IMR-90 (cell line): Measurements from ENCODE around the gene FNIP1. TPM values are rescaled to one million over a fixed set of nuclear protein-coding genes. Genes with fewer than 3 reads are reported as not detected.
A peak's percentile ranks its signal among the peaks of the same experiment; 100 is the strongest.

ENCODE experiments used
- ATAC-seq: fragments of 200-7000 bp; cut with Tn5 transposase; 2 replicates; pipeline ENCODE4 v1.9.1; 2020; ENCODE audit warnings: low read depth, mild to moderate bottlenecking, moderate library complexity
- BruUV-seq: library from RNA; stranded (reverse); fragments of 400-500 nt; replicated peaks from 2 replicates; lab custom pipeline; 2021; lab: Mats Ljungman, UMichigan
- CTCF ChIA-PET: fragments of 300-600 bp; formaldehyde crosslinking; extraction: SDS; loops from one replicate; lab custom pipeline; 2021; ENCODE audit warnings: antibody characterized with exemption; lab: Yijun Ruan, JAX
- POLR2A ChIA-PET: fragments of 300-600 bp; sonication (Branson Sonifier 250); formaldehyde crosslinking; loops from one replicate; lab custom pipeline; 2022; ENCODE audit warnings: antibody characterized with exemption; ENCODE audit not compliant: unreplicated experiment; lab: Charles Lee
- DNase-seq: peaks from one replicate; pipeline ENCODE4 v3.0.0; 2013
- H2AFZ ChIP-seq: replicated peaks from 2 replicates; pipeline ENCODE3; 2013; ENCODE audit warnings: low read length, mild to moderate bottlenecking; ENCODE audit not compliant: poor library complexity
- H2AK5ac ChIP-seq: 2 replicates; pipeline ENCODE4 v1.6.1; 2013; ENCODE audit warnings: low read depth, low read length, inconsistent platforms
- H2AK9ac ChIP-seq: replicated peaks from 2 replicates; pipeline ENCODE3; 2013; ENCODE audit warnings: mild to moderate bottlenecking, low read depth, low read length, moderate library complexity; ENCODE audit not compliant: poor library complexity
- H2BK120ac ChIP-seq: 2 replicates; pipeline ENCODE4 v1.6.1; 2013; ENCODE audit warnings: low read depth, low read length, inconsistent platforms
- H2BK15ac ChIP-seq: 3 replicates; pipeline ENCODE4 v1.6.1; 2013; ENCODE audit warnings: low read depth, low read length, inconsistent platforms
- H2BK20ac ChIP-seq: 2 replicates; pipeline ENCODE4 v1.6.1; 2013; ENCODE audit warnings: low read depth, mild to moderate bottlenecking, inconsistent platforms, low read length, moderate library complexity
- H2BK5ac ChIP-seq: 2 replicates; pipeline ENCODE4 v1.6.1; 2013; ENCODE audit warnings: mild to moderate bottlenecking, low read depth, low read length, inconsistent platforms; ENCODE audit not compliant: poor library complexity, severe bottlenecking
- H3K14ac ChIP-seq: replicated peaks from 2 replicates; pipeline ENCODE4 v1.6.1; 2013; ENCODE audit warnings: low read depth, low read length, inconsistent platforms
- H3K18ac ChIP-seq: 2 replicates; pipeline ENCODE4 v1.6.1; 2013; ENCODE audit warnings: low read depth, low read length, control low read depth
- H3K23ac ChIP-seq: 2 replicates; pipeline ENCODE4 v1.6.1; 2013; ENCODE audit warnings: low read depth, low read length, inconsistent platforms
- H3K27ac ChIP-seq: 2 replicates; pipeline ENCODE4 v1.5.1; 2013; ENCODE audit warnings: mild to moderate bottlenecking, control low read depth, low read length; ENCODE audit not compliant: insufficient read depth
- H3K27me3 ChIP-seq: 2 replicates; pipeline ENCODE4 v1.6.1; 2013; ENCODE audit warnings: low read length; ENCODE audit not compliant: control insufficient read depth, insufficient read depth
- H3K36me3 ChIP-seq: 2 replicates; pipeline ENCODE4 v1.6.1; 2013; ENCODE audit warnings: low read length, mixed read lengths; ENCODE audit not compliant: control insufficient read depth, insufficient read depth
- H3K4ac ChIP-seq: 2 replicates; pipeline ENCODE4 v1.6.1; 2013; ENCODE audit warnings: low read depth, low read length, inconsistent platforms
- H3K4me1 ChIP-seq: 2 replicates; pipeline ENCODE4 v1.6.1; 2013; ENCODE audit warnings: low read length, mixed read lengths; ENCODE audit not compliant: control insufficient read depth, insufficient read depth
- H3K4me2 ChIP-seq: 2 replicates; pipeline ENCODE4 v1.6.1; 2013; ENCODE audit warnings: low read depth, mild to moderate bottlenecking, control low read depth, low read length, moderate library complexity
- H3K4me3 ChIP-seq: 2 replicates; pipeline ENCODE4 v1.5.1; 2013; ENCODE audit warnings: low read depth, mild to moderate bottlenecking, control low read depth, low read length, moderate library complexity; ENCODE audit not compliant: insufficient read depth
- H3K56ac ChIP-seq: 2 replicates; pipeline ENCODE4 v1.6.1; 2013; ENCODE audit warnings: low read length, inconsistent platforms; ENCODE audit not compliant: insufficient read depth; ENCODE audit errors: extremely low read depth
- H3K79me1 ChIP-seq, 2 experiments: 2 replicates each; pipeline ENCODE4 v1.6.1; 2013; ENCODE audit warnings: low read length in 2 of 2, inconsistent platforms in 1 of 2, low read depth in 1 of 2
- H3K9ac ChIP-seq: 2 replicates; pipeline ENCODE4 v1.6.1; 2013; ENCODE audit warnings: low read depth, low read length, control low read depth
- H3K9me1 ChIP-seq: 2 replicates; pipeline ENCODE4 v1.6.1; 2013; ENCODE audit warnings: low read length, inconsistent platforms; ENCODE audit not compliant: insufficient read depth
- H3K9me3 ChIP-seq: 2 replicates; pipeline ENCODE4 v1.6.1; 2013; ENCODE audit warnings: low read length; ENCODE audit not compliant: control insufficient read depth, insufficient read depth
- H4K20me1 ChIP-seq: 2 replicates; pipeline ENCODE4 v1.6.1; 2013; ENCODE audit warnings: low read length, inconsistent platforms; ENCODE audit not compliant: insufficient read depth
- H4K5ac ChIP-seq: 2 replicates; pipeline ENCODE4 v1.6.1; 2013; ENCODE audit warnings: mild to moderate bottlenecking, low read depth, low read length, control low read depth
- H4K8ac ChIP-seq, 2 experiments: 2 replicates each; pipeline ENCODE4 v1.6.1; 2013; ENCODE audit warnings: low read depth in 2 of 2, low read length in 2 of 2, control low read depth in 1 of 2, inconsistent platforms in 1 of 2
- H4K91ac ChIP-seq: 2 replicates; pipeline ENCODE4 v1.6.1; 2013; ENCODE audit warnings: low read depth, low read length, inconsistent platforms; ENCODE audit not compliant: insufficient read depth
- BHLHE40 ChIP-seq: fragments of 150-350 bp; IDR thresholded peaks from 2 replicates; pipeline ENCODE4 v1.6.1; 2016; ENCODE audit warnings: mild to moderate bottlenecking, low read depth, low read length
- MXI1 ChIP-seq: IDR thresholded peaks from 2 replicates; pipeline ENCODE4 v1.6.1; 2012; ENCODE audit warnings: low read depth, mild to moderate bottlenecking, low read length, moderate library complexity, borderline replicate concordance
- NFE2L2 ChIP-seq: fragments of 150-350 bp; IDR thresholded peaks from 2 replicates; pipeline ENCODE4 v1.6.1; 2016; ENCODE audit warnings: low read depth, mild to moderate bottlenecking, low read length
- POLR2A ChIP-seq: IDR thresholded peaks from 2 replicates; pipeline ENCODE4 v1.6.1; 2012; ENCODE audit warnings: mild to moderate bottlenecking, low read depth, low read length
- RCOR1 ChIP-seq: IDR thresholded peaks from 2 replicates; pipeline ENCODE4 v1.6.1; 2012; ENCODE audit warnings: mild to moderate bottlenecking, low read length, improper control_type of control experiment; ENCODE audit not compliant: insufficient replicate concordance
- SMC3 ChIP-seq: fragments of 150-350 bp; IDR thresholded peaks from 2 replicates; pipeline ENCODE4 v1.6.1; 2016; ENCODE audit warnings: low read depth, mild to moderate bottlenecking, antibody characterized with exemption, low read length, moderate library complexity
- USF2 ChIP-seq: fragments of 150-350 bp; IDR thresholded peaks from 2 replicates; pipeline ENCODE4 v1.6.1; 2017; ENCODE audit warnings: mild to moderate bottlenecking, antibody characterized with exemption, low read length, low read depth
- WGBS, 2 experiments: methylation state at CpG; one replicate each; pipeline versions ENCODE4 v1.1.5 to v1.1.7; 2013; ENCODE audit warnings: missing lambda C conversion rate in 2 of 2; ENCODE audit not compliant: insufficient read length in 1 of 2; ENCODE audit errors: extremely low coverage in 2 of 2; 5-methylcytosine and 5-hydroxymethylcytosine counted together
- dilution Hi-C: fragments of 300-500 bp; cut with HindIII; formaldehyde crosslinking; loops from one replicate; pipeline ENCODE4 v1.14.3; 2018; ENCODE audit warnings: low sequenced_read_pairs; ENCODE audit not compliant: unreplicated experiment
- in situ Hi-C: fragments of 300-500 bp; cut with MboI; formaldehyde crosslinking; loops from 3 replicates; pipeline ENCODE4 v1.14.3; 2019; ENCODE audit warnings: low sequenced_read_pairs, inconsistent platforms, mixed read lengths
- intact Hi-C: fragments of 100-400 bp; cut with micrococcal nuclease; formaldehyde crosslinking; loops from 2 replicates; pipeline ENCODE4 v1.10.0; 2022
- polyA plus RNA-seq, 3 experiments: library from polyadenylated mRNA; depleted of rRNA; stranded (reverse); fragments of >200 nt; gene quantifications; 2 replicates each; pipeline ENCODE4 v1.2.3, GENCODE V29; 2012; ENCODE audit warnings: low replicate concordance in 1 of 3
- total RNA-seq: library from RNA; depleted of rRNA; stranded (reverse); fragments of >200 nt; gene quantifications from 2 replicates; pipeline ENCODE4 v1.2.3, GENCODE V29; 2012

Gene FNIP1
- total and polyA plus RNA-seq, 2 of the 4 experiments (the other 2 are of a cell fraction): 5.6 to 34.1 TPM

GRCh38 chr5:131634996-131635683, 161.7 kb downstream of the FNIP1 start, which contains the start of gene RAPGEF6:
Gene RAPGEF6 (minus strand): TSS chr5:131635229. CDS start chr5:131635030, 199 bp downstream.
- DNase-seq (peak; percentile 100), ATAC-seq (peak; percentile 92)
- Histone ChIP-seq H3K4ac (peak within 1 kb of the TSS; percentile 99), H3K56ac (peak within 1 kb of the TSS; percentile 99), H2AK9ac (peak within 1 kb of the TSS; percentile 99), H3K18ac (peak within 1 kb of the TSS; percentile 72), H3K27ac (peak within 1 kb of the TSS; percentile 93), H2AK5ac (peak within 1 kb of the TSS; percentile 95), H3K4me1 (peaks cover 5% of the 10 kb centered on the region), H4K91ac (peak within 1 kb of the TSS; percentile 97), H2BK120ac (peak within 1 kb of the TSS; percentile 81), H2AFZ (peak within 1 kb of the TSS; percentile 93), H3K4me2 (peak within 1 kb of the TSS; percentile 78), H4K20me1 (peaks cover 4% of the 10 kb centered on the region; the same call in 1 of the 2 replicates), H2BK20ac (peak within 1 kb of the TSS; percentile 45), H3K23ac (peak within 1 kb of the TSS; percentile 98), H3K9ac (peak within 1 kb of the TSS; percentile 94), H3K36me3 (no peaks in the 10 kb centered on the region), H3K9me1 (peaks cover 5% of the 10 kb centered on the region), H3K9me3 (no peaks in the 10 kb centered on the region), H3K4me3 (peak within 1 kb of the TSS; percentile 66), H4K8ac (peak within 1 kb of the TSS; percentile 86 to 99), H3K79me1 (peaks cover 2 to 36% of the 10 kb centered on the region in 2 experiments; a peak in 3 of 4 replicates), H2BK5ac (peak within 1 kb of the TSS; percentile 94), H2BK15ac (peak within 1 kb of the TSS; percentile 61), H4K5ac (peak within 1 kb of the TSS; percentile 87), H3K27me3 (no peaks in the 10 kb centered on the region), H3K14ac (peak within 1 kb of the TSS; percentile 99)
- ChIA-PET CTCF (interaction anchor here (0.7 kb wide), 1 partner anchor 20 kb away, joined by 4 read pairs; no protein-coding TSS in a partner anchor), POLR2A (interaction anchor here (0.7 kb wide), 1 partner anchor 46 kb away, joined by 3 read pairs; no protein-coding TSS in a partner anchor)
- WGBS, 2 experiments: 0% methylated on average over 39 of the region's 55 CpGs; no CpG with 5 or more reads in 1 of the 2 experiments
- TF ChIP-seq NFE2L2 (0 out of 2 replicates have a peak, but pooled peaks have one; percentile 6), POLR2A (peak; percentile 87), USF2 (peak; percentile 90), BHLHE40 (peak; percentile 74), SMC3 (no peak), RCOR1 (no peak), MXI1 (peak; percentile 87)
- intact Hi-C loops: loop anchor here (1.0 to 5.0 kb wide), 3 partner anchors 37 to 373 kb away; no protein-coding TSS in a partner anchor
- no TSS peak for BruUV-seq
- dilution Hi-C loops: no loop called here
- in situ Hi-C loops: no loop called here
